ENCODE results near the gene RHBDD2.
A peak's percentile ranks its signal among the peaks of the same experiment; 100 is the strongest.

The RHBDD2 gene

GRCh38 chr7:75916259-75916658, 37.4 kb downstream of the RHBDD2 start:
- no peak for DNase-seq

DNA sequence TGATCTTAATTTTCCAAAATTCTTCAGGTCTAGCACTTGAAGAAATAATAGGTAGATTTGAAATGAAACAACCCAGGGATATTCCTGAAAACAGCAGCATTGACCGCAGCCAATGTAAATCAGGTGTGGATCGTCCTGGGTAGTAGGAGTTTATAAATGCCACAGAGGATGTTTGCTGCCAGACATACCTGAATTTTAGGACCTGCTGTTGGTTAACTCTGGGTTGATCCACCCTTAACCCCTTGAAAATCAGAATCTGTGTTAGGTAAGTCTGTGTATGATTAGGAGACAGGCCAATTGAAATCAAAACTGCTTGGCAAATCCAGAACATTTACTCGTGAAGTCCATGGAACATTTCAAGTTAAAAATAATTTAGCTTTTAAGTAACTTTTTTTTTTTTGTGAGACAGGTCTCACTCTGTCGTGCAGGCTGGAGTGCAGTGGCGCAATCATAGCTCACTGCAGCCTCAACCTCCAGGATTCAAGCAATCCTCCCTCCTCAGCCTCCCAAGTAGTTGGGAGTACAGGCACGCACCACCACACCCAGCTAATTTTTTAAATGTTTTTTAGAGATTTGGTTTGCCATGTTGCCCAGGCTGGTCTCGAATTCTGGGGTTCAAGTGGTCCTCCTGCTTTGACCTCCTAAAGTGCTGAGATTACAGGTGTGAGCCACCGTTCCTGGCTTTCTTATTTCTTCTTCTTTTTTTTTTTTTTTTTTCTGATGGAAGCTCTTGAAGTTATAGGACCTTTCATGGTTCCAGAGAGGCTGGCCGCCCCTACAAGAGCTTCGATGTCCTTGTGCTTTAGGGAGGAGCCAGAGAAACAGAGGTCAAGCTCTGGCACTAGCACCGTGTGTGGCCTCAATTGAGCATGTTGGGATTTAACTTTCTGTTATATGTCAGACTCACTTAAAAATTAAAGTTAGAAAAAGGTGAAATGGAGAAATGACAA, 38.1 kb downstream of the RHBDD2 start:
- DNase-seq, result no peak

- no peak for DNase-seq
Observed at GRCh38 chr7:75920431-75921161, 41.8 kb downstream of the RHBDD2 start.

- no peak for DNase-seq
Observed at GRCh38 chr7:75921479-75921878, 42.6 kb downstream of the RHBDD2 start.

DNA sequence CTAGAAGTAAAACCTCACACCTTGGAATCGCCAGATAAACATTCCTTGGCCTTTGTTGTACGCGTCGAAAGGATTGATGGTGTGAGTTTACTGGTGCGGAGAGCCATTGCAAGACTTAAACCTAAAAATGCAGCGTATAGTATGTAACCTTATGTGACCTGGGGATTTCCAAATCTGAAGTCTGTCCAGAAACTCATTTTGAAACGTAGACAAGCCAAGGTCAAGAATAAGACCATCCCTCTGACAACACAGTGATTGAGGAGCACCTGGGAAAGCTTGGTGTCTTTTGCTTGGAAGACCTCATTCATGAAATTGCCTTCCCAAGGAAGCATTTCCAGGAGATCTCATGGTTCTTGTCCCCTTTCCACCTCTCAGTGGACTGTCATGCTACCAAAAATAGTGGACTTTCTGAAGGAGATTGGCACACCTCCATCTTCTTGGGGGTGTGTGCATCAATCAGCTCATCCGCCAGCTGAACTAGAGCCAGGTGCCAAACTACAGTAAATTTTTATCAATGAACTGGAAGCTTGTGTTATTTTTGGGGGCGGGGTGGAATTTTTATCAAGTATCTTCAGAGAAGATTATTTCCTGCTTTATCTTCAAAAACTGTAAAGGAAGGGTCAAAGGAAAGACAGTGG, 44.3 kb downstream of the RHBDD2 start:
- DNase-seq, result no peak

DNA sequence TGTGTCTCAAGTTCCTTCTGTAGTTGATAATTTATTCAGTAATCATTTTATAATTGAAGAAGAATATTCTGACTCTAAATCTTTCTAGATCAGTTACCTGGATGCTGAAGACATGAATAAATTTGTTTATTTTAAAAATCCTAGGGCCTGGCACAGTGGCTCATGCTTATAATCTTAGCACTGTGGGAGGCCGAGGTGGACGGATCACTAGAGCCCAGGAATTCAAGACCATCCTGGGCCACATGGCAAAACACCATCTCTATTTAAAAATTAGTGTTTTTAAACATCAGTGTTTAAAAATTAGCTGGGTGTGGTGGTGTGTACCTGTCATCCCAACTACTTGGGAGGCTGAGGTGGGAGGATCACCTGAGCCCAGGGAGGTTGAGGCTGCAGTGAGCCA, 45.4 kb downstream of the RHBDD2 start:
- no peak for DNase-seq

GRCh38 chr7:75924889-75925288, 46.1 kb downstream of the RHBDD2 start:
- DNase-seq, result no peak

DNA sequence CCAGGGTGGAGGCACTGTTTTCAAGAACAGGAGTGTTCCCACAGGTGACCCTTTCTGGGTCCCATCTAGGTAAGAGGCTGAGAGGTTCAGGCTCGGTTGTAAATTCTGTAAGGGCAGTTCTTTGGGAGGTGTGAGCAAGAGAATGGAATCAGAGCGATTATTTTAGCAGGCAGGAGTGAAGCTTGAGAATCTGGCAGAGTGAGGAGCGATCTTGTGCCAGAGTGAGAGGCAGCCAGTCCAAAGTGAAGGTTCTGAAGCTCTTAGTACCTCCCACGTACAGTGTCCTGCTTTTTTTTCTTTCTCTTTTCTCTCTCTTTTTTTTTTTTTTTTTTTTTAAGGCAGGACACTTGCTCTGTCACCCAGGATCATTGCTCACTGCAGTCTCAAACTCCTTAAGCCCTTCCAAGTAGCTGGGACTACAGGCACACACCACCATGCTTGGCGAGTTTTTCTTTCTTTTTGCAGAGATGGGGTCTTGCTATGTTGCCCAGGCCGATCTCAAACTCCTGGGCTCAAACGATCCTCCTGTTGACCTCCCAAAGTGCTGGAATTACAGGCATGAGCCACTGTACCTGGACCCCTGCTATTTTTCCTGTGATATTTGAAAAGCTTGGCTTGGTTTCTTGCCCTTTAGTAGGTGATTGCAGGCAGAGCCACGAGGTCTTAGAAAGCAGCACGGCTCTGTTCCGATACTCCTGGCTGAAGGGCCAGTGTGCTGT, 47.0 kb downstream of the RHBDD2 start:
- DNase-seq, result peak in 3 of 56 donors; percentile 6 to 11 (median 9)

GRCh38 chr7:75928568-75928914, 49.7 kb downstream of the RHBDD2 start:
- DNase-seq, result no peak

- DNase-seq, result no peak
Observed at GRCh38 chr7:75931680-75932079, 52.8 kb downstream of the RHBDD2 start.

DNA sequence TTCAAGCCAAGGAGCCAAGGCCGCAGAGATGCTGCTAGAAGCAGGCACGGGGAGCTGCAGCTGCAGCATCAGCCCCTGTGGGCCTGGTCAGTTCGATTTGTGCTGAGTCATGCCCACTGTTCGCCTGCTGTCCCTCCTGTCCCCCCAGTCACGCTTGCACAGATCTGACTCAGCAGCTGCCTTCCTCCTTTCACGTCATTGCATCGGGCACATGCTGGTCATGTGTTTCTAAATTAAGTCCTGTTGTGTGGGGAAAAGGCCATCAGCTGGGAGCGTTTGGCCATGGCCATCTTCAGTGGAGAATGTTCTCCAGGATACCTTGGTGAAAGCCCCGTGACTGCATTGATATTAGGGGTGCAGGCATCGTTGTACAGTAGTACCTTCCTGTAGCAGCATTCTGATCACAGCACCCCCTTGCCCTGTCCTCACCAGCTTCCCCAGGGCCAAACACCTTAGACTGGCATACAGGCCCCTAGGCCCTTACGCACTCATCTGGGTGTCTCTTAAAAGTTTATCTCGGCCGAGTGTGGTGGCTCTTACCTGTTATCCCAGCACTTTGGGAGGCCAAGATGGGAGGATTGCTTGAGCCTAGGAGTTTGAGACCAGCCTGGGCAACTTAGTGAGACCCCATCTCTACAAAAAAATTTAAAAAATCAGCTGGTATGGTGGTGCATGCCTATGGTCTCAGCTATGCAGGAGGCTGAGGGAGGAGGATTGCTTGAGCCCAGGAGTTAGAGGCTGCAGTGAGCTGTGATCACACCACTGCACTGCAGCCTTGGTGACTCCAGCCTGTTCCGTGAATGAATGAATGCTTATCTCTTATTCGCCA, 59.3 kb downstream of the RHBDD2 start:
- peak in 49 of 56 donors; percentile 5 to 82 (median 51) for DNase-seq

Measured in amygdala (tissue), 56 donors.